GM18508 (cell line): ENCODE data around the gene LCE3C.
"Not testable (repeated sequence)": the region's sequence is repeated elsewhere in the genome, so short reads cannot be mapped to it uniquely, and the experiment has no call there.

Source experiments
- ATAC-seq: cut with Tn5 transposase; IDR thresholded peaks from one replicate; pipeline ENCODE4 v1.9.1; 2021; ENCODE audit warnings: moderate number of reproducible peaks; ENCODE audit not compliant: insufficient read depth, unreplicated experiment

Gene LCE3C, protein sequence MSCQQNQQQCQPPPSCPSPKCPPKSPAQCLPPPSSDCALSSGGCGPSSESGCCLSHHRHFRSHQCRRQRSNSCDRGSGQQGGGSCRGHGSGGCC

GRCh38 chr1:152599934-152600333 lies at the start of gene LCE3C:
Gene LCE3C, plus strand, starts transcription at chr1:152600234. Its CDS starts 498 bp downstream, at chr1:152600732.
- no peak for ATAC-seq

DNA sequence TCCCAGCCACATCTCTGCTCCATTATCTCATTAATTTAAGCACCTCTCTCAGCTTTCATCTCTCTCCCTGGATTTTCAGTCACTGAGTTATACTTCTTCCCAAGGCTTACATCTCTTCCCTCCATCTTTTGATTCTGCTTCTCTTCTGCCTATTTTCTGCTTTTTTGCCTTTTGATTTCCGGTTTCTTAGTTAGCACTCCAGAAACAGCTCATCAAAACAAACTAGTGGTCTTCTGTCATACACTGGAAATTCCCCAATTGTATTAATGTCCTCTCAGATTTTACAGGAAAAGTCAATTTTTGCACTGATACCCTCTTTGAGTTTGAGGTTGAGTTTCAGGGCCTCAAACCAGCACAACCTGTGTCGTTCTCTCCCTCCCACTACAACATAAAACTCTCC lies 34.9 kb upstream of the LCE3C start:
- ATAC-seq, result no peak

GRCh38 chr1:152565535-152566215 lies 34.4 kb upstream of the LCE3C start:
- no peak for ATAC-seq

DNA sequence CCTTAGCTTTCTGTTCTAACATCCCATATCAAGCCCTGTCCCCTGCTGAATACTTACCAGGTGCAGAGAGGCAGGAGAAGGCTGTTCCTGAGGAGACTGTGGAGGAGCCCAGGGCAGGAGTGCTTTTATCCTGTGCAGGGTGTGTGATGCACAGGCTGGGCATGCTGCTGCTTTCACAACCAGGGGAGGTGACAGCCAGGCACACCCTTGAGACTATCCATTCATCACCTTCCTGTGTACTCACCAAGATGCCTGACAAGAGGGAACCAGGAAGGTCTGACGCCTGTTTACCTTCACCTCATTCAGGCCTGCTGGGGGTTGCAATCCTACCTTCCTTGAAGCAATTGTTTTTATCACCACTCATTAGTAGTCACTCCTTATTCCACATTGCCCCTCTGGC lies 33.4 kb upstream of the LCE3C start, which contains the start of gene LCE3E:
Gene LCE3E, minus strand, starts transcription at position 100 of the 400 bp plus-strand sequence. CDS start 572 bp downstream, outside the sequence.
- no peak for ATAC-seq

GRCh38 chr1:152577168-152577567 lies 22.9 kb upstream of the LCE3C start:
- ATAC-seq, result no peak

DNA sequence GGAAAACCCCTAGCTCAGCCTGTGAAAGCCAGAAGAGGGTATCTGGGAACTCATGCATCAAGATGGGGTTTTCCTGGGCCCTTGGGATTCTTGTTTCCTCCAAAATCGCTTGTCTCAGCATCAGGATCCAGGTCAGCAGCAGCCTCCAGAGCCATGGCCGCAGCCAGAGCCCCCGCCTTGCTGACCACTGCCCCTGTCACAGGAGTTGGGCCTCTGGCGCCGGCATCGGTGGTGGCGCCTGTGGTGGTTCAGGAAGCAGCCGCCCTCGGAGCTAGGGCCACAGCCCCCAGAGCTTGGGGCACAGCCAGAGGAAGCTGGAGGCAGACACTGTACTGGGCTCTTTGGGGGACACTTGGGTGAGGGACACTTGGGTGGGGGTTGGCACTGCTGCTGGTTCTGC lies 20.5 kb upstream of the LCE3C start:
- ATAC-seq, result not testable (repeated sequence)

DNA sequence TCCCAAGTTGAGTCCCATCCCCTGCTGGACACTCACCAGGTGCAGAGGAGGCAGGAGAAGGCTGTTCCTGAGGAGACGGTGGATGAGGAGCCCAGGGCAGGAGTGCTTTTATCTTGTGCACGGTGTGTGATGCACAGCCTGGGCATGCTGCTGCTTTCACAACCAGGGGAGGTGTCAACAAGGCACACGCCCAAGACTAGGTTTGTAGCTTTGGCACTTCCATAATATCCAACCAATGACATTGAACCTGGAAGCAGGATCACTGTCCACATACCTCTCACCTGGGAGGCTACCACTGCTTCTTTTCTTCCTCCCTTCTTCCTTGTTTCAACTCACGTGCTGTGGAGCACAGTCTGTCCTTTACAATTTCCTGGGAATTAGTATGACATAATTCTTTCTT lies 19.6 kb upstream of the LCE3C start, which contains the start of gene LCE3D:
Gene LCE3D, minus strand, starts transcription at position 84 of the 400 bp plus-strand sequence. CDS start 580 bp downstream, outside the sequence.
- ATAC-seq, result no peak

DNA sequence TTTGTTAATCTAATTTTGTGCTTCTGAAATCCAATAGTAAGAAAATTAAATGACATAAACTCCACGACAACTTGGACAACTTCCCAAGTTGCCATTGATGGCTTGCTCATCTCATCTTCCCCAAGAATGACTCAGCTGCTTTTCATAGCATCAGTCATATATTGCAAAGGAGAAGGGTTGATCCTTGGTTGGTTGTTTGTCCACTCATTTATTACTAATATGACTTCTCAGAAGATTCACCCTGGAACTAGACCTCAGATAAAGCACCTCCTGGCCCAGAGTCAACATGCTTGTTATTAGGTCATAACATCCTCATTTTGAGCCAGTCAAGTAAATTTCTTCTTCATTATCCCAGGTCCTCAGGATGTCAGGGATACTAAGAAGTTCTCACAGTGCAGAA lies 17.4 kb upstream of the LCE3C start:
- no peak for ATAC-seq

GRCh38 chr1:152585586-152585985 lies 14.4 kb upstream of the LCE3C start:
- no peak for ATAC-seq

- ATAC-seq, result no peak
Measured at GRCh38 chr1:152596986-152597385, 3.0 kb upstream of the LCE3C start.

- ATAC-seq, result no peak
Measured at GRCh38 chr1:152613511-152613910, 13.5 kb downstream of the LCE3C start, which contains the start of gene LCE3B. Gene LCE3B, plus strand, starts transcription at chr1:152613811. Its CDS starts 0 bp downstream, at chr1:152613811.

- ATAC-seq, result no peak
Measured at GRCh38 chr1:152621993-152622392, 22.0 kb downstream of the LCE3C start.

GRCh38 chr1:152622803-152623202 lies 22.8 kb downstream of the LCE3C start, which contains the start of gene LCE3A:
Gene LCE3A, minus strand, starts transcription at chr1:152623103. Its CDS starts 0 bp downstream, at chr1:152623103.
- ATAC-seq, result no peak

- ATAC-seq, result no peak
Measured at GRCh38 chr1:152623203-152623844, 23.3 kb downstream of the LCE3C start.

GRCh38 chr1:152626744-152627143 lies 26.7 kb downstream of the LCE3C start:
- ATAC-seq, result no peak

GRCh38 chr1:152630596-152630995 lies 30.6 kb downstream of the LCE3C start:
- ATAC-seq, result no peak

DNA sequence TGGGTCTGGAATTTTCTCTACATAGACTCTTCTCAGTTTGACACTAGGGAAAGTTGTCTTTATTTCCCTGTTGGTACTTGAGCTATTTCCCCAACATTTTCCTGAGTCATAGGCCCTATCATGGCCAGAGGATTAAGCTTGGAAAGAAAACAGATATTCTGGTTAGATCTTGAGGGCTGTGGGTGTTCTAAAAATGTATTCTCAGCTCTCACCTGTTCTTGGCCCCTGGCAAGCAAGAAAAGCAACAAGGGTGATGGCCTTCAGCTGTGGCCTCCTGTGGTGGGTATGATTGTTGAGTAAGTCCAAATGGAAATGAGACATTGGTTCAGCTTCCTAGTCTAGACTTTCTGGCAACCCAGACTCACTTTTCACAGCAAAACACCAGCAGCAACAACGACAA lies 40.3 kb downstream of the LCE3C start:
- ATAC-seq, result no peak

DNA sequence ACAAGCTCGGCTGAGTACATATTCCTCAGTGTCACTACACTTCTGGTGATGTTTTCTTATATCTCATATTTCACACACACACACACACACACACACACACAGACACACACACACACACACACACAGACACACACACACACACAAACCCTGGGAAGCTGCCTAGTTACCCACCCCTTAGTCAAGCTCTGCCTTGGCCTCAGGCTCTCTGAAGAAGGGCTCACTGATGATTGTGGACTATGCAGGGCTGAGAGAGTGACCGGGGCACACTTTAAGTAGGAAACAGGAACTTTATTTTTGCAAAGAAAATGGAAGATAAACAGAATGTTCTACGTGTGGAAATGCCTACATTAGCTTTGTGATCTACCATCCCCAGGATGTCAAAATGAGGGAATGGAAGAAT lies 43.9 kb downstream of the LCE3C start:
- ATAC-seq, result no peak

DNA sequence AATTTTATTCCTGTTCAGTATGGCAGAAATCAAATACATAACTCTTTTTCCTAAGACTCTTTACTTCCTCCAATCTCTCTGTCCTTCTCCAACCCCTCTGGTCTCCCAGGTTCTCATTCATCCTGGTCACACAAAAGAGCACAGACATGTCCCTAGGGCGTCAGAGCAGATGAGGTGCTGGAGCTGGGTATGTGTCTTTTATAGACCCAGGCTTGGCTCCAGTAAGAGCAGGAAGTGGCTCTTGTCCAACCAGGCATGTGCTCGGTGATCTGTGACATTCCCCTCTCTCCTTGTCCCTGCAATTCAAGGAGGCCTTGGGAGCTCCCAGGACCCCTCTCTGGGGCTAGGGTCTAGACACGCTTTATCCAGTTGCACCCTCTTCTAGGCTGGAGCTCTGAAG lies 45.1 kb downstream of the LCE3C start:
- ATAC-seq, result no peak

DNA sequence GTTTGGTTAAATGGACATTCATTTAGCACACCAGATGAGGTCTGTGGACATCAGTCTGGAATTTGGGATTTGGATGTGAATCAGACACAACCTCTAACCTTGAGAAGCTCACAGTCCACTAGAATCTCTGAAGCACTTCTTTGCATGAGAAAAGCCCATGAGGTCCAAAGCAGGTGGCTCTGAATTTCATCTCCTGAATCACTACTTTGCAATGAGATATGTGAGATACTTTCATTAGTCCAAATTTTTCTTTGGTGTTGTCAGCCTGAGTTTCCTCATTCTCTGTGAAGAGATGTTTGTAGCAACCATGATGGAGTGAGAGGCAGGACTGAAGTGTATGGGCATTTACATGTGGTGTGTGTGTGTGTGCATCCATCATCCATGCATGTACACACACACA lies 46.6 kb downstream of the LCE3C start:
- ATAC-seq, result no peak
